ENCODE data around the gene PCDH10.

Gene PCDH10, protein sequence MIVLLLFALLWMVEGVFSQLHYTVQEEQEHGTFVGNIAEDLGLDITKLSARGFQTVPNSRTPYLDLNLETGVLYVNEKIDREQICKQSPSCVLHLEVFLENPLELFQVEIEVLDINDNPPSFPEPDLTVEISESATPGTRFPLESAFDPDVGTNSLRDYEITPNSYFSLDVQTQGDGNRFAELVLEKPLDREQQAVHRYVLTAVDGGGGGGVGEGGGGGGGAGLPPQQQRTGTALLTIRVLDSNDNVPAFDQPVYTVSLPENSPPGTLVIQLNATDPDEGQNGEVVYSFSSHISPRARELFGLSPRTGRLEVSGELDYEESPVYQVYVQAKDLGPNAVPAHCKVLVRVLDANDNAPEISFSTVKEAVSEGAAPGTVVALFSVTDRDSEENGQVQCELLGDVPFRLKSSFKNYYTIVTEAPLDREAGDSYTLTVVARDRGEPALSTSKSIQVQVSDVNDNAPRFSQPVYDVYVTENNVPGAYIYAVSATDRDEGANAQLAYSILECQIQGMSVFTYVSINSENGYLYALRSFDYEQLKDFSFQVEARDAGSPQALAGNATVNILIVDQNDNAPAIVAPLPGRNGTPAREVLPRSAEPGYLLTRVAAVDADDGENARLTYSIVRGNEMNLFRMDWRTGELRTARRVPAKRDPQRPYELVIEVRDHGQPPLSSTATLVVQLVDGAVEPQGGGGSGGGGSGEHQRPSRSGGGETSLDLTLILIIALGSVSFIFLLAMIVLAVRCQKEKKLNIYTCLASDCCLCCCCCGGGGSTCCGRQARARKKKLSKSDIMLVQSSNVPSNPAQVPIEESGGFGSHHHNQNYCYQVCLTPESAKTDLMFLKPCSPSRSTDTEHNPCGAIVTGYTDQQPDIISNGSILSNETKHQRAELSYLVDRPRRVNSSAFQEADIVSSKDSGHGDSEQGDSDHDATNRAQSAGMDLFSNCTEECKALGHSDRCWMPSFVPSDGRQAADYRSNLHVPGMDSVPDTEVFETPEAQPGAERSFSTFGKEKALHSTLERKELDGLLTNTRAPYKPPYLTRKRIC

DNA sequence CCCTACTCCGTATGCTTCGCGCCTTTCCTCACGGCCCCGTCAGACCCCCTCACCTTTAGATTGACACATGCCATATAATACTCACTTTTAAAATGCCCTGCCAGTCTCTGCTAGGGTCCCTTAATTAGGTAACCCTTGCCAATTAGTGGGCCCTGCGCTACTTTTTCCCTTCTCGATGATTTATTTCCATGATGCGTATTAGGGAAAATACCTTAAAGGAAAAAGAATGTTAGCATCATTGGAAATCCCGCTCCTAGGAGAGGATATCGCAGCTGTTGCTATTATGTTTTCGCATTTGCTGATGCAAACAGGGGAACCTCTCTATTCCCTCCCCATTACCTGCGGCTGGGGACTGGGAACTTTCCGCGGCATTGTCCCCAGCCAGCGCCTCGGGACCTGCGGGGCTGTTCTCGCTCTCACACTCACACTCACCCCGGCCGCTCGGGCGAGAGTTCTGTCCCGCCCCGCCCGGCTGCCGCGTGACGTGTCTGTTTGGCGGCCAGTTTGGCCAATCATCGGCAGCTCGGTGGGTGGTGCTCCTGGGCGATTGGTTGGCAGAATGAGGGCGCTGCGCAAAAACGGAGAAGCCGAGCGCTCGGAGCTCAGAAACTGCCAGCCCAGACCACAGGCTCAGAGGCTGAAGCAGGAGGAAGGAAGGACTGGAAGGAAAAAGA is at the start of gene PCDH10:
Gene PCDH10 (plus strand): TSS at position 605 of the 674 bp plus-strand sequence. CDS start 847 bp downstream, outside the sequence.
- H3K27ac ChIP-seq = no peak within 1 kb of the TSS
- TF ChIP-seq, protein P1, sequence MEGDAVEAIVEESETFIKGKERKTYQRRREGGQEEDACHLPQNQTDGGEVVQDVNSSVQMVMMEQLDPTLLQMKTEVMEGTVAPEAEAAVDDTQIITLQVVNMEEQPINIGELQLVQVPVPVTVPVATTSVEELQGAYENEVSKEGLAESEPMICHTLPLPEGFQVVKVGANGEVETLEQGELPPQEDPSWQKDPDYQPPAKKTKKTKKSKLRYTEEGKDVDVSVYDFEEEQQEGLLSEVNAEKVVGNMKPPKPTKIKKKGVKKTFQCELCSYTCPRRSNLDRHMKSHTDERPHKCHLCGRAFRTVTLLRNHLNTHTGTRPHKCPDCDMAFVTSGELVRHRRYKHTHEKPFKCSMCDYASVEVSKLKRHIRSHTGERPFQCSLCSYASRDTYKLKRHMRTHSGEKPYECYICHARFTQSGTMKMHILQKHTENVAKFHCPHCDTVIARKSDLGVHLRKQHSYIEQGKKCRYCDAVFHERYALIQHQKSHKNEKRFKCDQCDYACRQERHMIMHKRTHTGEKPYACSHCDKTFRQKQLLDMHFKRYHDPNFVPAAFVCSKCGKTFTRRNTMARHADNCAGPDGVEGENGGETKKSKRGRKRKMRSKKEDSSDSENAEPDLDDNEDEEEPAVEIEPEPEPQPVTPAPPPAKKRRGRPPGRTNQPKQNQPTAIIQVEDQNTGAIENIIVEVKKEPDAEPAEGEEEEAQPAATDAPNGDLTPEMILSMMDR (conservative IDR thresholded peaks at IDR 0.05) = no peak
- no peak for TF ChIP-seq ZFX (IDR thresholded peaks at IDR 0.05)

DNA sequence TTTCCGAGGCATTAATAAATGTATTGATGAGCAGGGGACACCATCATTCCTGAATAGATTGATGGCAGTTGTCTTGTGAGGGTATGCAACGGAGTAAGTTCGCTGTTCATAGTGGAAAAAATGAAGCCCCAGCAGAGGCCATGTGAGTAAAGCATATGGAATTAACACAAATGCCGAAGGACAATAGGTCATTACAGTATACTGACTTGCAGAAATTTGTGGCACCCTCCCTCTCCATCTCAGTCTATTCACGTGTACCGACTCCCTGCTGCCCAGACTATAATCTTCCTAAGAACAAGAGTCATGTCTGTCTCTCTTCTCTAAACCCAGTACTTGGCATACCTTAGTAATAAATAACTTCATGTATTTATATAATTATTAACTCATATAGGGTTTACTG is 47.1 kb upstream of the PCDH10 start:
- no peak for TF ChIP-seq ZFX (IDR thresholded peaks at IDR 0.05)
- TF ChIP-seq, protein P1 (conservative IDR thresholded peaks at IDR 0.05) = no peak
- no peak overlapping the region for H3K27ac ChIP-seq

DNA sequence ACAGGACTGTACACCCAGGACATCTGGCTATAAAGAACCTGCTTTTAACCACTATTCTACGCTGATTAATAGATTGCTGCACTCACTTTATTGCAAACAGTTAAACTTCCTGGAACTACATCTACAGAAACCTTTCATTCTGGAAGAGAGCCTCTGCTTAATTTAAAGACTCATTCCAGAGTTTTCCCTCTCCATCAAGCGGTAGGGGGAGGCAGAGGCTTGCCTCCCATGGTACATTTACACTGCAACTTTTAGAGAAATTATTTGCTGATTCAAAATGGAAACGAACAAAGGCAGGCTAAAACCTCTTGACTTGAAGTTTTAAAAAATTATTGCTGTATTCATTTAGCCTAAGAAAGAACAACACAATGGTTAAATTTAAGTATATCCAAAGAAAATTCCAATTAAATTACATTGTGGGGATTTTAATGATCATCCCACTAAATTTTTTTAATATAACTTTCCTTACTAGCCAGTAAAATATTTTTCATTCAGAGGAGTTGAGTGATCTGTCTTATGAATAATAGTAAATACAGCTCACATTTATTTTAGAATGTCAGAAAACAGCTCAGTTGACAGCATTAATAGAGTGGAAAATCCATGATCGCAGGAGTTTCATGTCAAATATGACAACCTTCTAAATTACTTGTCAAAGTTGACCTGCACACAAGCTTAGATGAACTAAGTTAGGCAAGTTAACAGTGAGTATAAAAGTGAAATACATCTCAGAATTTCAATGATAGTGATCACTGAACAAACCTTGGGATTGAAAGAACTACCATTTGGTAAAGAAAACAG is 46.3 kb upstream of the PCDH10 start:
- H3K27ac ChIP-seq = no peak overlapping the region
- TF ChIP-seq, protein P1 (conservative IDR thresholded peaks at IDR 0.05) = peak; percentile 19
- TF ChIP-seq ZFX (IDR thresholded peaks at IDR 0.05) = no peak

DNA sequence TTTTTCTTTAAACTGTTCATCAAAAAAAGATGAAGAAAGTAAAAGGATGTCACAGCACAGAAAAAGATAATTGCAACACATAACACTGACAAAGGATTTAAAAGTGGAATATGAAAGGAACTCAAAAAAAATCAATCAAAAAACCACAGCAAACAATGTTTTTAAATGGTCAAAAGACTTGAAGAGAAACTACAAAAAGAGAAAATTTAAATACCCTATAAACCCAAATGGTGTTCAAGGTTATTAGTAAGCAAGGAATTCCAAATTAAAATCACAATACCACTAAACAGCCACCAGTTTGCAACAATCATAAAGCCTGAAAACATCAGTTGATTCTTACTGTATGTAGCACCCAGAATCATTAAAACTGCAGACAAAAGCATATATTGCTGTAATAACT is 36.5 kb upstream of the PCDH10 start:
- TF ChIP-seq, protein P1 (conservative IDR thresholded peaks at IDR 0.05) = no peak
- no peak for TF ChIP-seq ZFX (IDR thresholded peaks at IDR 0.05)
- no peak overlapping the region for H3K27ac ChIP-seq

DNA sequence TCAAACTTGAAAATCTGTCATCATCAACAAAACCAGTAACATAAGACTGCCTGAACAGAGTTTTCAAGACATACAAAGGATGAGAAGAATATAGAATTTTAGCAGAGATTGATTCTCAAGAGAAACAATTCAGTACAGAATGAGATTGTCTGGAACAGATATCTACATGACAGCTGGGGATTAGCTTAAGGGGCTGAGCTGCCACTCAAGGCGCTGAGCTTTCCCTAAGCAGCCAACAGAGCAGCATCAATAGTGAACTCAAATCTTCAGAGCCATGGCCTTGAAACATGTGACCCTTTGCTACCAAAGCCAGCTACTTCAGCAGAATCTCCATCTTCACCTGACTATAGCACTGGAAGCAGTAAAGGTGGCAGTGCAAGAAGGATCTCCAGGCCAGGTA is 24.3 kb upstream of the PCDH10 start:
- TF ChIP-seq, protein P1 (conservative IDR thresholded peaks at IDR 0.05) = no peak
- no peak for TF ChIP-seq ZFX (IDR thresholded peaks at IDR 0.05)

DNA sequence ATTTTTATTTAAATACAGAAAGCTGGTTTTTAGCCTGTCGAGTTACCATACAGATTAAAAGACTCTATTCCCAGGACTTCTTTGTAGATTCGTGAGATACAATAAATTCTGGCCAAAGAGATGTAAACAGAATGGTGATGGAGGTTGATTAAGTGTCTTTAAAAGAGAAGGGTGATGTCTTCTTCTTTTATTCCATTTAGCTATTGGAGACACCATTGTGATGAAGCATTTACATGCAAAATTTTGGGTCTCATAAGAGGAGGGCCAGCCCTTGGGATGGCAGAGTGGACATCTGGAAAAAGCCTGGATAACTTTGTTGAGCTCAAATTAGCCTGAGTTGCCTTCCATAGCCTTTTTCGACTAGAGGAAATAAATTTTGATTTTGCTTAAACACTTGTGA is 21.6 kb upstream of the PCDH10 start:
- TF ChIP-seq, protein P1 (conservative IDR thresholded peaks at IDR 0.05) = no peak
- TF ChIP-seq ZFX (IDR thresholded peaks at IDR 0.05) = no peak
- H3K27ac ChIP-seq = no peak overlapping the region

More for the DNA sequence above, 24.3 kb upstream of the PCDH10 start:
- no peak overlapping the region for H3K27ac ChIP-seq

Data from C4-2B (cell line).